ENCODE measurements around the gene DMRT3.

Gene DMRT3

DNA sequence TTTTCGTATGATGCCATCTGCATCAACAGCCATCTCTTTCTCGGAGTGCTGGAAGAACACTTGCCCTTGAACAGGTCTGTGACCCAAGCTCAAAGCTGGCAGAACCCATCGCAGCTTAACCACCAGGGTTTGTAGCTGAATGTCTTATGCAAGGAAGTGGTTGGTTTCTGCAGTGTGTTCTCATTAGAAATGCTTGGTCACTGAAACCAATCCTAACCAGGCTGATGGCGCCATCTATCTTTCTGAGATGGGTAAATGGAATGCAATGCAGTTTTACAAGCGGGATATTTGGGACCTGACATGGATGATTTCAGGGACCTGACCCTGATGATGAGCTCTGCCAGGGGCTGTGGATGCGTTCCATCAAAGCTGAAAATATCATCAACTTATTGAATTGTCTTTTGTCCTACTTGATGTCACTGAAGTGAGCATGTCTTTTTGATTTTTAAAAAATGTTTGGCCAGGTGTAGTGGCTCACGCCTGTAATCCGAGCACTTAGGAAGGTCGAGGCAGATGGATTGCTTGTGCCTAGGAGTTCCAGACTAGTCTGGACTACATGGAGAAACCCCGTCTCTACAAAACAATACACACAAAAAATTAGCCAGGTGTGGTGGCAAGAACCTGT is 28.7 kb downstream of the DMRT3 start:
- peak; percentile 16 to 34 for DNase-seq

DNA sequence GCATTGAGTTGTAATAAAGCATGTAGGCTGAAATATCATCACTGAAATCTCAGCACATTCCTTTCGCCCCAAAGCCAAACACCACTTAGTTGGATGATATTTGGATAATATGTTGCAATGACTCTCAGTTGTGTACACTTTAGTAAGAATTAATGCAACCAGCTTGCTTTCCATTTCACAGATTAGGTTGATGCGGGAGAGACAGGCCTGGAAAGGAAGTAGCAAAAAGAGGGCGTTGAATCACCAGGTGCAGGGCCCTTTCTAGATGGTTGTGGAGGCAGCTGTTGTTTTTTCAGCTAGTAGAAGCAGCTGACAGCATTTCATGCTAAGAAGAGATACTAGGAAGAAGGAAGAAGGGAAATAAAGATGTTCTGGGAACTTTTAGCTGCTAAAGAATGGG is 30.9 kb downstream of the DMRT3 start:
- DNase-seq = no peak

DNA sequence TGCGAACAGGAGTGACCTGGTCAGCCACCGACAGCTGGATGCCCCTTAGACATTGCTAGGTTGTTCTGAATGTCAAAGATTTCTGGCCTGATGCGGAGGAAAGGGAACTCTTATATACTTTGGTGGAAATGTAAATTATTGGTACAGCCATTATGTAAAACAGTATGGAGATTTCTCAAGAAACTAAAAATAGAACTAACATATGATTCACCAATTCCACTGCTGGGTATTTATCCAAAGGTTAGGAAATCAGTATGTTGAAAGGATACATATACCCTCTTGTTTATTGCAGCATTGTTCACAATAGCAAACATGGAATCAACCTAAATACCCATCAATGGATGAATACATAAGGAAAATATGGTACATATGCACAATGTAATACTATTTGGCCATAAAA is 31.8 kb downstream of the DMRT3 start:
- DNase-seq = no peak

DNA sequence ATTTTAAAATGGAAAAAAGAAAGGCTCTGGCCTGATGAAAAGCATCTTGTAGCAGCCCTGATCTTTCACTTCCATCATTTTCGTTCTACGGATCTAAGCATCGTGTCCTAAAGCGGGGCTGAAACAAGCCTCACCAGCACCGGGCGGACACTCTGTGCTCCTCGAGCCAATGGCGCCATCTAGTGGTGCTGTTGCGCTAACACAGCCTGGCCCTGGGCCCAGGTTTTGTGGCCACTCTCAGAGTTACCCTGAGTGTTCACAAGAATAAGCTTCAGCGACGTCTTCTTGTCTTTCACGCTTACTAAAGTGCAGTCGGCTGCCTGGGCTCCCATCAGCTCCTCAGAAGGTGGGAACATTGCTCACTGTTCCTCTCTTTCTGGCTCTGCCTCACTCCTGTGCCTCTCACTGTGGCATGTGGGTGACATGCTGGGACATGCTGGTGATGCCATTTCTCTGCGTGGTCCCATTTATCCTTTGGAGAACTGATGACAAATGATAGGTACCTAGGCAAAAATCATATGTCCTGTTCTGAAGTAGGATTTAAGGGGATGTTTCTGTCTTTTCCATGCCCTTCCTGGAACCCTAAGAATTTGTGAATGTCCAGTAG is 32.7 kb downstream of the DMRT3 start:
- DNase-seq = peak; percentile 66 to 69

DNA sequence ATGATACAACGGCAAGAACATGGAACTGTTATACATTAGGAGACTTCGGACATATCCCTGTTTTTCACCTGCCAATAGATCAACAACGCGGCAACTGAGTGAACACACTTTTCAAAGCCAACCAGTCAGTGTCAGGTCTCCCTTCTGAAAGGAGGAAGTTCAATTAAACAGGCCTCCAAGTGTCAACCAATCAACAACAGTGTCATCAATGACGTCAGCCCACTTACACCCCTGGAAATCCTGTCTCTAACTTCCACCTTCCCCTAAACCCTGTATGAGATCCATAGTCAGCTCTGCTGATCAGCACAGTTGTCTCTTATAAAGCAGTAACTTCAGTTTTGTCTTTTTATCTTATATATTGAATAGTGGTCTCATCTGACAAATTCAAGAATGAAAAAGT is 36.6 kb downstream of the DMRT3 start:
- no peak for DNase-seq

DNA sequence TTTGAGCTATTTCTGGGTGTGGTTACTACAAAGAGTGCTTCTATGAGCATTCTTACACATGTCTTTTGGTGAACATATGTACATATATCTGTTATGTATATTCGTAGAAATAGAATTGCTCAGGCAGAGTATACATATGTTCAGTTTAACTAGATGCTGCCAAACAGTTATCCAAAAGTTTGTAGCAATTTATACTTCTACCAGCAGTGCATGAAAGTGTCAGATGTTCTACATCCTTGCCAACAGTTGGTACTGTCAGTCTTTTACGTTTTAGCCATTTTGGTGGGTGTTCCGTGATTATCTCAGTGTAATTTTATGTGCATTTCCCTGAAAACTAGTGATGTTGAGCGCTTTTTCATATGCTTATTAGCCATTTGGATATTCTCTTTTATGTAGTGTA is 37.8 kb downstream of the DMRT3 start:
- DNase-seq = no peak

DNA sequence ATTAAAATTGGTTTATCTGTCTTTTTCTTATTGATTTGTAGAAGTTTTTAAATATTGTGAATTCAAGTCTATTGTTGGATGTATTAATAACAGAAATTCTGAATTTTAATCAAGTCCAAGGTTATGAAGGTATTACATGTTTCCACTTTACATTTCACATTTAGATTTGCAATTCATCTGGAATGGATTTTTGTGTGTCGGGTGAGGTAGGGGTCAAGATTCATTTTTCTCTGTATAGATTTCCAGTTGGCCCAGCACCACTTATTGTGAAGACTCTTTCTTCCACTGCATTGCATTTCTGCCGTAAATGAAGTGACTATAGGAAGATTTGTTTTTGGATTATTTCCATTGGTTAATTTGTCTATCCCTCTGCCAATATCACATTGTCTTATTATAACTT is 38.2 kb downstream of the DMRT3 start:
- DNase-seq = no peak

DNA sequence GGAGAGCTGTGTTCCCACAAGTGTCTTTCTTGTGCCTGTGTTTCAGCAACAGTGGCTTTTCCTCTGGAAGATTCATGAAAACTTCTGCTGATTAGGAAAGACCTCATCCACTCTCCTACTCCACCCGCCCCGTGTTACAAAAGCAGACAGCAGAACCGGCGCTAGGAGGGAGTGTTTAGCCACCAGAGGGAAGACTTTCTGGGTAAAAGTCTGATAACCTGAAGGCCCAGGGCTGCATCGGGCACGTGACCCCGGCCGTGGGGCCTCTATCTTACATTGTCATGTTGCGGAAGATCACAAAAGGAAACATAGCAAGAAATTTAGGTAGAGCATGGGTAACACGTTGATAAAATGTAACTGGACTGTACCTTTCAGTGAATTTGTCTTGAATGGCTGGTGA is 41.7 kb downstream of the DMRT3 start:
- DNase-seq = no peak

DNA sequence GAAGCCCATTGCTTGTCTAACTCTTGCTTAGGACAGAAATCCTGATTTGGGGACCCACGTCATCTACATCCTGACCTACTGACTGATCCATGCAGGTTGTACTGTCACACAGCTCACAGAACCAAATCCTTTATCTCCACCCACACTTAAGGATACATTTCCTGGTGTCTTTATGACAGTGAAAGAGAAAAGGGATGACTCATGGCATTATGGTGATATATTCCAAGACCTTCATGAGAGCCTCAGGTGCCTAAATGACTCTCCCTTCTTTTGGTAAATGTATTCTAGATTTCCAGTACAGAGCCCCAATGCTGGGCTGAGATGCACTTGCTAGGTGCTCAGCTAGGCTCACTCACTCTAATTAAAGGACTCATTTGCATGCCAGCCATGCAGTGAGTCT is 47.7 kb downstream of the DMRT3 start:
- DNase-seq = no peak

DNA sequence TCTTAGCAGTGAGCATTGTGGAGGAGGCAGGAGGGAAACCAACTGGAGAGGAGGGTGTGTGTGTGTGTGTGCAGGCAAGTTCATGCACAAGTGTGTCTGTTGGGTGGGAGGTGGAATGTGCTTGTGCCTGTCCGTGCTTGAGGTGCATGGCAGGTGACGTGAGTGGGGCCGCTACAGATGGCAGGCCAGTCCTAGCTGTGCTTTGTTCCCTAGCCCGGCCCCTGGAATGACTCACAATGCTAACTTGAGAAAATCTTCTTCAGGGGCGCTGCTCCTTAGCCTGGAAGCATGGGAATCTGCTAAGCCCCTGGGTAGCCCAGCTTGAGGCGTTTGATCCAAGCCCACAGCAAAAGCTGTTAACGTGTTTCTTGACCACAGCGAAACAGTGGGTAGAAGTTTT is 48.7 kb downstream of the DMRT3 start:
- DNase-seq = no peak

DNA sequence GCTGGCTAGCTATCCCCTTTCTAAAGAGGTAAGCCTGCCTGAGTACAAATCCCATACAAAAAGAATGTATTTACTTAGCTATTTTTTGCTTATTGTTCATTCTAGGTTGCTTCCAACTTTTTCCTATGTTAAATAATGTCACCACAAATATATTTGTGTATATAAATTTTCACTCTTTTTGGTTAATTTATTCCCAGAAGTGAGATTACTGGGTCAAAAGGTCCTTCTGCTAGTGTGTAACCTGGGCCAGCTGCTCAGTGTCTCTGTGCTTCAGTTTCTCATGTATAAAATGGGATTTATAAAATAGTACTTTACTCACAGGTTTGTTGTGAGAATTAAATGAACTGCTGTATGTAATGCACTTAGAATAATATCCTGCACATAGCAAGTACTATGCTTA is 49.8 kb downstream of the DMRT3 start:
- no peak for DNase-seq

DNA sequence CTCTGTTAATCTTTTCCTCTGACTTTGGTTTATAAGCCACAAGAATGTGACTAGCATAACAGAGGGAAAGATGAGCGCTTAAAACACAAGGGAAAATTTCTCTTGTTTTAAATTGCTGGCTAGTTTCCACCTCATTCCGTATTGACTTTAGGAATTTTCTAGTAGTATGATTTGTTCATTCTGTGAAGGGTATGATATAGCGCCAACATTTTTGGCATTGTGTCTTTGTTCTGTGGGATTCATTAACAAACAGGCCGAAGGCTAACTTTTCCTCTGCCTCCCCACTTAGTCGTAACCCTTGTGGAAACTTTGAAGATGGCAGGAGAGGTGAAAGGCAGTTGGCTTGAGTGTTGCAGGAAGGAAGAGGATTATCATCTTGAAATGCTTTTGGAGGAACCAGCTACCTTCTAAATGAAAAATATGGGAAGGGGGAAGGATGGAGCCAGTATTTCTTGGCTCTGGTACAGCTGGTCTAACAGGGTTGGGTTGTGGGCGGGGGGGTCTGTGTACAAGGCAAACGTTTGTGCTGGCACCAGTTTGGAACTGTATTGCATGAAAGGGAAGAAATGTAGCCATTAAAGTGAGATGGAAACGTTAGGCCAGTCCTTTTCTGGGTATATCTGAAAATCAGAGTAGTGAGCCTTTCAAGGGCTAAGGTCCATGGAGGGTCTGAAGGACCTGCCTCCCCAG is 52.2 kb downstream of the DMRT3 start:
- no peak for DNase-seq

DNA sequence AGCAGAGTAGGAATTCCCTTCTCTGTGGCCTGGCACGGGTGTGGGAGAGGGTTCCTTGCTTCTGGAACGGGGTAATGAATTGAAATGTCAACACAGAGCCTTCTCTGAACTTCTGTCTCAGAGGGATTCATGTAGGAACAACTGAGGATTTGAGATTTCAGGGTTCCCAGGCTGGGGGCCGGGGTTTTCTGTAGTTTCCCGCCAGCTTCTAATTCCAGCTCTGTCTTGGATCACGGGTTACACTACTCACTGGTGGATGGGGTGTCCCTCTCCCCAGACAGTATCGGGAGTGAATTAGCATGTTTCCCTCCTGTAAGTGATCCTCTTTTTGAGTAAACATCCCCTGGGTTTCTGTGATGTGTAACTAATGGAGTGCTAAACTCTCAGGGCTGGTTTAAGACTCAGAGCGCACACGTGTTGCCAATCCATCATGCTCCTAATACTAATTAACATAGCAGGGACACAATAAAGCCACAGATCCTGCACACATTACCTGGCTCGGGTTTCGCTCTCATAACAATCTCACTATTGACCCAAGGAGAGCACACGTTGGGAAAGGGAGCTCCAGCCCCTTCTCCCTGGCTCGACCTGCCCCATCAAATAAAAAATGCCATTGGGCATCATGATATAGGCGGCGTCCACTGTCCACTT is 55.6 kb downstream of the DMRT3 start:
- no peak for DNase-seq

DNA sequence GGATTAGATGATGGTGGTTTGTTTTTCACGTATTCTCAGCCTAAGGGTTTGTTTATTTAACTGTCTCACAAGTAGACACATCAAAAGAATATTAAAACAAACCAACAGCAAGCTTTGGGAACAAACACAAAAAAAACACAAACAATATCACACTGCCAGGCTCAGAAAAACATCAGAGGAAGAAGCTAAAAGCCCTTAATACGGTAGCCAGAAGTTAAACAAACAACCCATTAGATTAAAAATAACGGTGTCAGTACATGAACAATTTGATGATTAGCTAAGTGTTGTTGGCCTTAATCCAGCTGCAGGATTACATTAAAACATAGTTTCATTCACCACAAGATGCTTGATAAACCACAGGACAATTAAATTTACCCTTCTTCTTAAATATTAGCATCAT is 57.8 kb downstream of the DMRT3 start:
- DNase-seq = no peak

DNA sequence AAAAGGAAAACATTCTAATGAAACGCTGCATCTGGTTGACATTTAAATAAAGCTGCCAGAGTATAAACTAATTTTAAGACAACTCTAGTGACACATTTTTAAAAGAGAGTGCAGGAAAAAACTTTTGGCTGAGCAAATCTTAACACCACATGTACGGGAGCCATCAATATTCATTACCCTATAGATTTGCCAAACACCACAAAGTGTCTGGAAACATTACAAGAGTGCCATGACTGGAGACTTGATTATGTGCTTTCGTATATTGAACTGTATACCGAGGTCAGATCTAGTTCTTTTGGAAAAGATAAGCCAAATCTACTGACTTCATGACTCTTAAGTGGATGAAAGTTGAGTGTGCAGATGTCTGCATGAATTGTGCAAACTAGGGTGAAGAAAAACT is 63.1 kb downstream of the DMRT3 start:
- no peak for DNase-seq
